Activated CD4-positive, alpha-beta T cell treated with anti-CD3 and anti-CD28 coated beads, Interleukin-2, amount 10 ng/mL, durations not matched to agents 24 days and 14 days (primary cell): ENCODE measurements around the gene KIR3DL2. TPM values are rescaled to one million over a fixed set of nuclear protein-coding genes. Genes with fewer than 3 reads are reported as not detected.

Experiments
- total RNA-seq: library from RNA; stranded (reverse); gene quantifications from 2 replicates; pipeline ENCODE4 v1.2.3, GENCODE V29; 2022

The KIR3DL2 gene
- total RNA-seq, 1 donor from 2014 or later, result 0.47 TPM

Other genes starting within 250 kb of the KIR3DL2 start
- gene LILRB1, start 220.0 kb upstream of the KIR3DL2 start, total RNA-seq, result 0.33 TPM in 1 of 2 replicates, not detected in the other
- gene LILRB4, start 187.5 kb upstream of the KIR3DL2 start, total RNA-seq, result not detected in 2 replicates
- gene KIR3DL3, start 126.0 kb upstream of the KIR3DL2 start, total RNA-seq, result not detected in 2 replicates
- 0.12 TPM in 1 of 2 replicates, not detected in the other for gene KIR2DL3, start 111.9 kb upstream of the KIR3DL2 start, total RNA-seq
- not detected in 2 replicates for gene KIR2DL1, start 80.7 kb upstream of the KIR3DL2 start, total RNA-seq
- gene KIR2DL4, start 46.8 kb upstream of the KIR3DL2 start, total RNA-seq, result not detected in 2 replicates
- gene KIR3DL1, start 34.0 kb upstream of the KIR3DL2 start, total RNA-seq, result not detected in 2 replicates
- gene KIR2DS4, start 17.8 kb upstream of the KIR3DL2 start, total RNA-seq, result not detected in 2 replicates
- not detected in 2 replicates for gene FCAR, start 23.8 kb downstream of the KIR3DL2 start, total RNA-seq
- not detected in 2 replicates for gene NCR1, start 55.7 kb downstream of the KIR3DL2 start, total RNA-seq
- not detected in 2 replicates for gene NLRP7, start 97.1 kb downstream of the KIR3DL2 start, total RNA-seq
- 14.2 and 17.9 TPM in 2 replicates for gene NLRP2, start 115.9 kb downstream of the KIR3DL2 start, total RNA-seq
- gene GP6, start 187.8 kb downstream of the KIR3DL2 start, total RNA-seq, result 0.17 and 0.42 TPM in 2 replicates
- 21.7 and 23.2 TPM in 2 replicates for gene RDH13, start 212.7 kb downstream of the KIR3DL2 start, total RNA-seq
- 3.7 and 3.9 TPM in 2 replicates for gene EPS8L1, start 225.4 kb downstream of the KIR3DL2 start, total RNA-seq